Measurements from ENCODE around the gene LMAN2L. TPM values are rescaled to one million over a fixed set of nuclear protein-coding genes. Genes with fewer than 3 reads are reported as not detected.
"Not testable (repeated sequence)": the region's sequence is repeated elsewhere in the genome, so short reads cannot be mapped to it uniquely, and the experiment has no call there.

LMAN2L gene
- total RNA-seq, 1 experiment from 2014 or later = 17.6 TPM

GRCh38 chr2:96668771-96669170 lies 71.1 kb downstream of the LMAN2L start:
- Histone ChIP-seq H3K79me2 (ENCODE audit: insufficient read depth, low read length) (no peaks in the 10 kb centered on the region), H4K8ac (replicated peaks; ENCODE audit: insufficient read length, low read depth, low read length) (no peak overlapping the region), H3K9me3 (ENCODE audit: control insufficient read depth, low read depth, low read length) (no peaks in the 10 kb centered on the region), H2BK15ac (ENCODE audit: low read depth, low read length) (no peak overlapping the region), H2AFZ (ENCODE audit: low read length) (no peak overlapping the region), H2BK5ac (ENCODE audit: insufficient read length, low read length) (no peak overlapping the region), H2AK5ac (ENCODE audit: insufficient read length, low read length) (no peak overlapping the region), H3K9ac (ENCODE audit: extremely low read depth, insufficient read length, low read length) (no peak overlapping the region), H2BK20ac (ENCODE audit: low read depth, low read length, poor library complexity, severe bottlenecking) (no peak overlapping the region), H2BK12ac (ENCODE audit: insufficient read length, low read depth, low read length) (no peak overlapping the region), H3K79me1 (ENCODE audit: insufficient read depth, low read depth, low read length, poor library complexity, severe bottlenecking) (no peaks in the 10 kb centered on the region), H3K27me3 (ENCODE audit: insufficient read depth, low read length) (no peaks in the 10 kb centered on the region), H3K4me2 (ENCODE audit: insufficient read depth, insufficient read length, low read length) (no peak overlapping the region), H3K18ac (ENCODE audit: insufficient read length, low read depth, low read length) (no peak overlapping the region), H3K4ac (ENCODE audit: low read depth, low read length) (no peak overlapping the region), H4K5ac (ENCODE audit: insufficient read length, low read depth, low read length) (no peak overlapping the region), H3K23ac (ENCODE audit: insufficient read length, low read depth, low read length) (no peak overlapping the region), H3K14ac (ENCODE audit: insufficient read depth, low read length) (no peak overlapping the region), H4K91ac (ENCODE audit: insufficient read length, low read depth, low read length) (no peak overlapping the region), H3K56ac (ENCODE audit: insufficient read length, low read depth, low read length) (no peak overlapping the region), H3K23me2 (ENCODE audit: insufficient read length, low read depth, low read length, poor library complexity, severe bottlenecking) (no peaks in the 10 kb centered on the region), H3K27ac (ENCODE audit: insufficient read length, low read depth, low read length) (no peak overlapping the region), H2BK120ac (ENCODE audit: low read depth, low read length, poor library complexity, severe bottlenecking) (no peak overlapping the region), H3K4me1 (ENCODE audit: insufficient read depth, low read length) (no peaks in the 10 kb centered on the region), H4K20me1 (ENCODE audit: control insufficient read depth, insufficient read depth, insufficient read length) (no peaks in the 10 kb centered on the region), H3T11ph (ENCODE audit: low read length) (no peak overlapping the region)
- H3K4me3 Mint-ChIP-seq = no peak overlapping the region
- H3K27ac Mint-ChIP-seq = peak overlapping the region in 2 of 3 experiments; percentile 24 to 32; a peak in 1 of 7 replicates
- no peaks in the 10 kb centered on the region for H3K36me3 Mint-ChIP-seq (ENCODE audit: insufficient read depth in 1 of 3, low read depth in 3 of 3)
- H3K4me1 Mint-ChIP-seq = peaks cover 0 to 4% of the 10 kb centered on the region in 2 experiments; a peak in 3 of 4 replicates
- no CpG with 5 or more reads among the region's 11 CpGs for WGBS (ENCODE audit: extremely low coverage, insufficient read length, low lambda C conversion rate)
- peaks cover 2% of the 10 kb centered on the region for H3K27me3 Mint-ChIP-seq (ENCODE audit: low read depth)
- no peak for DNase-seq
- TF ChIP-seq CTCF (conservative IDR thresholded peaks at IDR 0.05) = no peak
- peaks cover 4 to 8% of the 10 kb centered on the region in 2 experiments; a peak in 4 of 5 replicates for H3K9me3 Mint-ChIP-seq

- no CpG with 5 or more reads among the region's 3 CpGs for WGBS (ENCODE audit: extremely low coverage, insufficient read length, low lambda C conversion rate)
- H3K9ac ChIP-seq (ENCODE audit: extremely low read depth, insufficient read length, low read length); H3K4me3 Mint-ChIP-seq; H4K8ac ChIP-seq (replicated peaks; ENCODE audit: insufficient read length, low read depth, low read length); H3K4me2 ChIP-seq (ENCODE audit: insufficient read depth, insufficient read length, low read length); H4K20me1 ChIP-seq (ENCODE audit: control insufficient read depth, insufficient read depth, insufficient read length); H2BK15ac ChIP-seq (ENCODE audit: low read depth, low read length); H2AFZ ChIP-seq (ENCODE audit: low read length); H2BK5ac ChIP-seq (ENCODE audit: insufficient read length, low read length); H3K23ac ChIP-seq (ENCODE audit: insufficient read length, low read depth, low read length); H3K9me3 ChIP-seq (ENCODE audit: control insufficient read depth, low read depth, low read length); H3K14ac ChIP-seq (ENCODE audit: insufficient read depth, low read length); H2BK20ac ChIP-seq (ENCODE audit: low read depth, low read length, poor library complexity, severe bottlenecking); H3K4me1 ChIP-seq (ENCODE audit: insufficient read depth, low read length); H3K27ac ChIP-seq (ENCODE audit: insufficient read length, low read depth, low read length); H2BK120ac ChIP-seq (ENCODE audit: low read depth, low read length, poor library complexity, severe bottlenecking); H4K5ac ChIP-seq (ENCODE audit: insufficient read length, low read depth, low read length); H3K27ac Mint-ChIP-seq; H3K27me3 ChIP-seq (ENCODE audit: insufficient read depth, low read length); H3K36me3 Mint-ChIP-seq (ENCODE audit: insufficient read depth in 1 of 3, low read depth in 3 of 3); H3K56ac ChIP-seq (ENCODE audit: insufficient read length, low read depth, low read length); H3K79me1 ChIP-seq (ENCODE audit: insufficient read depth, low read depth, low read length, poor library complexity, severe bottlenecking); H3K23me2 ChIP-seq (ENCODE audit: insufficient read length, low read depth, low read length, poor library complexity, severe bottlenecking); H3K79me2 ChIP-seq (ENCODE audit: insufficient read depth, low read length); H2BK12ac ChIP-seq (ENCODE audit: insufficient read length, low read depth, low read length); H3K4me1 Mint-ChIP-seq; DNase-seq; H4K91ac ChIP-seq (ENCODE audit: insufficient read length, low read depth, low read length); H3K4ac ChIP-seq (ENCODE audit: low read depth, low read length); H2AK5ac ChIP-seq (ENCODE audit: insufficient read length, low read length); H3T11ph ChIP-seq (ENCODE audit: low read length); H3K27me3 Mint-ChIP-seq (ENCODE audit: low read depth); H3K18ac ChIP-seq (ENCODE audit: insufficient read length, low read depth, low read length): not testable (repeated sequence)
- H3K9me3 Mint-ChIP-seq = peaks cover 4 to 15% of the 10 kb centered on the region in 2 experiments; a peak in 4 of 5 replicates
These were observed 74.1 kb downstream of the LMAN2L start for GRCh38 chr2:96665717-96666116.

Data from H9 (cell line).